GM18951 (cell line): Measurements from ENCODE around the gene ATG5.

ENCODE experiments used
- POLR2A ChIP-seq: IDR thresholded peaks from 4 replicates; pipeline ENCODE4 v1.6.1; 2011; ENCODE audit warnings: mild to moderate bottlenecking; ENCODE audit not compliant: insufficient read length, insufficient read depth; ENCODE audit errors: extremely low read depth
- in situ Hi-C: fragments of 300-500 bp; cut with MboI; formaldehyde crosslinking; loops from one replicate; pipeline ENCODE4 v1.12.0; 2022; ENCODE audit warnings: low sequenced_read_pairs, mixed read lengths, inconsistent platforms; ENCODE audit not compliant: unreplicated experiment

ATG5 gene

DNA sequence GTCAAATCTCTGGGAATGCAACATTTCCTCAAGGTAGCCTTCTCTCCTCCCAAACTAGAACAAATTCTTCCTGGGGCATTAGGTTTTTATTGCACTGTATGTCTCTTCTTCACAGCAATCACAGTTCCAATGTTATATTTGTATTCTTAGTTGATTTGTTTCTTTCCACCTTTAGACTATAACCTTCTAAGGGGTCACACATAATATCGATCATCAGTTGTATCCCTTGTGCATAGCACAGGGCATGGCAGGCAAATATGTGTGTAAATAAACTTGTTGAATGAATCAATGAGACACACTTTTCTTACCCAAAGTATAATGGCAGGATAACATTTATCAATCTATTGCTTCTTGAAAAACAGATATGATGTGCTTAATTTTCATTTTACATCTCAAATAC lies 81.0 kb downstream of the ATG5 start:
- in situ Hi-C loops, result no loop called here

GRCh38 chr6:106243261-106243660 lies 82.3 kb downstream of the ATG5 start:
- no peak for TF ChIP-seq POLR2A
- in situ Hi-C loops, result no loop called here

More for the DNA sequence above, 81.0 kb downstream of the ATG5 start:
- TF ChIP-seq POLR2A, result no peak

- in situ Hi-C loops, result no loop called here
- TF ChIP-seq POLR2A, result no peak
Measured at GRCh38 chr6:106241498-106241897, 84.1 kb downstream of the ATG5 start.

DNA sequence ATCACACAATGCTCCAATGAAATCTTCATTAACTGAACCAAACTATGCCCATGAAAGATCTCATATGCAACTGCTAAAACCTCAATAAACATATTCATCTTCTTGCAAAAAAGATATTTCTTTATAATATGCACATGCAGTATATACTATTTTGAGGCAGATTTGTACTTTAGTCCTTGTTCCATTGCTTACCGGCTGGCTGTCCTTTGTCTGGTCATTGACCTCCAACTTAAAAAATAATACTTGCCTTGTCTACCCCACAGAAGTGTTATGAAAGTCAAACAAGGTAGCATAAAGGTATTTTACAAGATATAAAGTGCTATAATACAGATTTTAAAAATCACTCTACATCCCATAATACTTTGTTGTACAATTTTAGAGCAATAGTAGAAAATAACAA lies 88.3 kb downstream of the ATG5 start:
- no peak for TF ChIP-seq POLR2A
- in situ Hi-C loops, result loop anchor here (10.0 kb wide), 1 partner anchor 68 kb away; no protein-coding TSS in a partner anchor

- in situ Hi-C loops, result loop anchor here (10.0 kb wide), 2 partner anchors 75 to 135 kb away; no protein-coding TSS in a partner anchor
Measured at GRCh38 chr6:106229876-106230445, 95.6 kb downstream of the ATG5 start.

GRCh38 chr6:106227612-106228507 lies 97.7 kb downstream of the ATG5 start:
- in situ Hi-C loops, result loop anchor here (10.0 kb wide), 1 partner anchor 133 kb away; no protein-coding TSS in a partner anchor
- no peak for TF ChIP-seq POLR2A

- no peak for TF ChIP-seq POLR2A
- in situ Hi-C loops, result loop anchor here (10.0 kb wide), 1 partner anchor 132 kb away; no protein-coding TSS in a partner anchor
Measured at GRCh38 chr6:106226676-106227075, 98.9 kb downstream of the ATG5 start.

- TF ChIP-seq POLR2A, result no peak
- in situ Hi-C loops, result loop anchor here (10.0 kb wide), 1 partner anchor 131 kb away; no protein-coding TSS in a partner anchor
Measured at GRCh38 chr6:106225581-106225980, 100.0 kb downstream of the ATG5 start.

DNA sequence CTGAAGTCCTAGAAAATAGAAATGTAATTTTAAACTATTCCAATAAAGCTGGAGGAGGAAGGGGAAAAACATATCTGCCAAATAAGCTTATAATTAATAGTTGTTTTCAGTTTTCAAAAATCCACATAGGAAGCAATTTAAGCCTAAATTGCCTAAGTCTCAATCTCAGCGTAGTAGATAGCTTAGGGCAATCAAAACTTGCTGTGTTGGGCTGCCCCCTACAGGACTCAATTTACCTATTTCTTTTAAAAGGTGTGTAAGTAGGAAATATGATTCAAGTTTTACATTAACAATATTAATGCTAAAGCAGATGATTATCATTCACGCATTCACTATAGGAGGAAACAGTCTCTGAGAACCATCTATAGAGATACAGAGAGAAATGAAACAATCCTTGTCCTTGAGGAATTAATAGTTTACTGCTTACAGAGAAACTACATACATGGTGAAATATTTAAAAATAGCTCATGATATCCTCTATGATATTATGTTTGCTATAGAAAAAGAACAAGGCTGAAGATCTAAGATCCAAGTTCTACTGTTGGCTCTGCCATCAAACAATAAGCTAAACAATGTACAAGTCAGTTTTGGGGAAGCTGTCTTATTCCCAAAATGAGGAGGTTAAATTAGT lies 102.1 kb downstream of the ATG5 start:
- TF ChIP-seq POLR2A, result no peak
- in situ Hi-C loops, result loop anchor here (10.0 to 25.0 kb wide), 2 partner anchors 129 to 736 kb away; no protein-coding TSS in a partner anchor

- TF ChIP-seq POLR2A, result no peak
- in situ Hi-C loops, result loop anchor here (10.0 to 25.0 kb wide), 2 partner anchors 126 to 733 kb away; no protein-coding TSS in a partner anchor
Measured at GRCh38 chr6:106220485-106220884, 105.1 kb downstream of the ATG5 start.

DNA sequence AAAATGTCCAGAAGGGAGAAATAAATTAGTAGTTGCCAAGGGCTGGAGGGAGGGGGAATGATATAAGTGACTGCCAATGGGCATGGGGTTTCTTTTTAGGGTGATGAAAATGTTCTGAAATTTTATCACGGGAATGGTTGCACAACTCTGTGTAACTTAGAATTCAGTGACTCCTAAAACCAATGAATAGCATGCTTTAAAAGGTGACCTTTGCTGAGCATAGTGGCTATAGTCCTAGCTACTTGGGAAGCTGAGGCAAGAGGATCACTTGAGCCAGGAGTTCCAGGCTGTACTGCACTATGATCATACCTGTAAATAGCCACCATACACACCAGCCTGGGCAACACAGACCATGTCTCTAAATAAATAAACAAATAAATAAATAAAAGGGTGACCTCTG lies 109.0 kb downstream of the ATG5 start:
- no peak for TF ChIP-seq POLR2A
- in situ Hi-C loops, result loop anchor here (25.0 kb wide), 1 partner anchor 729 kb away; no protein-coding TSS in a partner anchor

GRCh38 chr6:106215608-106216007 lies 110.0 kb downstream of the ATG5 start:
- TF ChIP-seq POLR2A, result no peak
- in situ Hi-C loops, result loop anchor here (25.0 kb wide), 1 partner anchor 728 kb away; no protein-coding TSS in a partner anchor

DNA sequence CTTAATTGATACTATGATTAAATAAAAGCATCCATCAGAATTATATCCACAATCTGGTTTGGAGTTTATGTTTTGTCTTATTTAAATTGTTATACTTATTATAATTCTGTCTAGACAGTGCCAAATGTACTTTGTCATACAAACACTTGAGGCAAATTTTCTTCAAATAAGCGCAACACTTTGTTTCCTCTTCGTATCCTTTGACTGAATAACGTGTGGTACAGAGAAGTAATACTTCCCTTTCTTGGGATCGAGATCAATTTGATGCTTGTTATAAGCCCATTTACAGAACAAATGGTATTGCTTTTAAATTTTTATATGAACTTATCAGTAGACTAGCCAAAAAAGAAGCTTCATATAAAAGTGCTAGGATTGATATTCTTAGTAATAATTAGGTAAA lies 111.0 kb downstream of the ATG5 start:
- in situ Hi-C loops, result loop anchor here (25.0 kb wide), 1 partner anchor 727 kb away; no protein-coding TSS in a partner anchor
- TF ChIP-seq POLR2A, result no peak
